HepG2 (cell line): ENCODE measurements around the gene MBOAT7. TPM values are rescaled to one million over a fixed set of nuclear protein-coding genes. Genes with fewer than 3 reads are reported as not detected.

ENCODE experiments used
- ATAC-seq: fragments of 200-7000 bp; cut with Tn5 transposase; 3 replicates; pipeline ENCODE4 v1.9.1; 2020; ENCODE audit warnings: mild to moderate bottlenecking, moderate library complexity
- BruUV-seq: library from RNA; stranded (reverse); fragments of 400-500 nt; replicated peaks from 2 replicates; lab custom pipeline; 2021; lab: Mats Ljungman, UMichigan
- CTCF ChIA-PET: fragments of 300-600 bp; formaldehyde crosslinking; extraction: SDS; loops from one replicate; lab custom pipeline; 2021; ENCODE audit warnings: low total read pairs, inconsistent platforms, low intra/inter-chr PET ratio; lab: Yijun Ruan, JAX
- POLR2A ChIA-PET: fragments of 350-600 bp; sonication (Branson Sonifier 250); formaldehyde crosslinking; loops from one replicate; lab custom pipeline; 2020; ENCODE audit warnings: antibody characterized with exemption, inconsistent platforms; lab: Yijun Ruan, JAX
- DNase-seq: peaks from one replicate; pipeline ENCODE4 v3.0.0-alpha.2; 2015; ENCODE audit warnings: low spot score
- FAIRE-seq: peaks from 3 replicates; lab custom pipeline; 2011; peaks lifted over from hg19 to GRCh38; lab: Jason Lieb, UNC
- H2AFZ ChIP-seq: one replicate; pipeline ENCODE4 v1.6.1; 2011; ENCODE audit warnings: low read length, inconsistent platforms
- H3K27ac ChIP-seq: fragments of 300-600 bp; 3 replicates; pipeline ENCODE4 v1.8.0; 2011; ENCODE audit warnings: mixed run types, mild to moderate bottlenecking, mixed read lengths, low read length, inconsistent platforms; ENCODE audit not compliant: insufficient read depth; ENCODE audit errors: extremely low read length
- H3K27me3 ChIP-seq, 2 experiments: fragments of 200-600 bp in 1 of 2; 2 replicates in 1 of 2; 3 replicates in 1 of 2; pipeline versions ENCODE4 v1.6.0 to v1.8.0; 2011; ENCODE audit warnings: low read length in 2 of 2, mild to moderate bottlenecking in 2 of 2, moderate library complexity in 2 of 2, inconsistent platforms in 1 of 2; ENCODE audit not compliant: insufficient read depth in 2 of 2, control insufficient read depth in 1 of 2
- H3K36me3 ChIP-seq, 2 experiments: fragments of 200-600 bp in 1 of 2; replicated peaks in 1 of 2; 2 replicates in 1 of 2; 3 replicates in 1 of 2; pipeline versions ENCODE4 v1.5.1 to v1.8.0; 2011; ENCODE audit warnings: low read length in 2 of 2, inconsistent platforms in 1 of 2; ENCODE audit not compliant: insufficient read depth in 2 of 2, control insufficient read depth in 1 of 2
- H3K4me1 ChIP-seq: 2 replicates; pipeline ENCODE4 v1.5.1; 2012; ENCODE audit warnings: low read length, inconsistent platforms; ENCODE audit not compliant: insufficient read depth
- H3K4me2 ChIP-seq: 2 replicates; pipeline ENCODE4 v1.6.0; 2011; ENCODE audit warnings: low read depth, low read length, inconsistent platforms
- H3K4me3 ChIP-seq, 3 experiments: fragments of 200-600 bp in 1 of 3; sonication (generic), shearing (Covaris generic) in 1 of 3; replicated peaks in 1 of 3; 2 replicates each; pipeline ENCODE4 v1.5.1; 2011 to 2016; ENCODE audit warnings: low read length in 3 of 3, inconsistent platforms in 2 of 3, low read depth in 2 of 3, mild to moderate bottlenecking in 2 of 3, control low read depth in 1 of 3, mixed read lengths in 1 of 3; ENCODE audit not compliant: insufficient read depth in 1 of 3
- H3K79me2 ChIP-seq: one replicate; pipeline ENCODE4 v1.6.1; 2011; ENCODE audit warnings: low read length, inconsistent platforms; ENCODE audit not compliant: insufficient read depth
- H3K9ac ChIP-seq: 2 replicates; pipeline ENCODE4 v1.6.0; 2011; ENCODE audit warnings: mild to moderate bottlenecking, low read depth, low read length, inconsistent platforms; ENCODE audit not compliant: insufficient read depth
- H3K9me3 ChIP-seq: 2 replicates; pipeline ENCODE4 v1.5.1; 2012; ENCODE audit warnings: mild to moderate bottlenecking, low read length
- H4K20me1 ChIP-seq: 2 replicates; pipeline ENCODE4 v1.6.0; 2011; ENCODE audit warnings: inconsistent platforms, mild to moderate bottlenecking, low read length, moderate library complexity; ENCODE audit not compliant: insufficient read depth
- CENPT ChIP-seq: sonication (generic); formaldehyde crosslinking; IDR thresholded peaks from 2 replicates; pipeline ENCODE4 v1.8.0; 2022; ENCODE audit warnings: low read depth, mild to moderate bottlenecking, moderate library complexity, missing genetic modification reagents
- HES4 ChIP-seq: sonication (generic); formaldehyde crosslinking; IDR thresholded peaks from 2 replicates; pipeline ENCODE4 v1.9.0; 2021; ENCODE audit warnings: mild to moderate bottlenecking, missing genetic modification reagents, borderline replicate concordance
- HINFP ChIP-seq: sonication (generic); formaldehyde crosslinking; IDR thresholded peaks from 2 replicates; pipeline ENCODE4 v1.4.0; 2020; ENCODE audit warnings: low read depth, mild to moderate bottlenecking, missing genetic modification reagents
- HNF4G ChIP-seq, 2 experiments: sonication (generic) in 1 of 2; formaldehyde crosslinking in 1 of 2; IDR thresholded peaks; 2 replicates each; pipeline versions ENCODE4 v1.4.0 to v1.6.1; 2011 to 2020; ENCODE audit warnings: borderline replicate concordance in 2 of 2, low read depth in 2 of 2, mild to moderate bottlenecking in 2 of 2, low read length in 1 of 2, missing genetic modification reagents in 1 of 2, moderate library complexity in 1 of 2
- MEIS2 ChIP-seq: sonication (generic); formaldehyde crosslinking; IDR thresholded peaks from 2 replicates; pipeline ENCODE4 v1.9.0; 2021; ENCODE audit warnings: mild to moderate bottlenecking, missing genetic modification reagents
- NR2C2 ChIP-seq: sonication (generic); formaldehyde crosslinking; IDR thresholded peaks from 2 replicates; pipeline ENCODE4 v1.4.0; 2020; ENCODE audit warnings: missing genetic modification reagents, mild to moderate bottlenecking, moderate library complexity, borderline replicate concordance
- POGZ ChIP-seq: sonication (generic); formaldehyde crosslinking; IDR thresholded peaks from 2 replicates; pipeline ENCODE4 v1.4.0; 2020; ENCODE audit warnings: mild to moderate bottlenecking, missing genetic modification reagents
- STAT5B ChIP-seq: sonication (generic); formaldehyde crosslinking; IDR thresholded peaks from 2 replicates; pipeline ENCODE4 v1.4.0; 2020; ENCODE audit warnings: missing genetic modification reagents
- ZBTB34 ChIP-seq: sonication (generic); formaldehyde crosslinking; IDR thresholded peaks from 2 replicates; pipeline ENCODE4 v1.8.0; 2022; ENCODE audit warnings: mild to moderate bottlenecking, missing genetic modification reagents
- ZNF138 ChIP-seq: sonication (generic); formaldehyde crosslinking; IDR thresholded peaks from 2 replicates; pipeline ENCODE4 v1.5.0; 2020; ENCODE audit warnings: mild to moderate bottlenecking, low read depth, missing genetic modification reagents
- ZNF274 ChIP-seq: sonication (generic); formaldehyde crosslinking; IDR thresholded peaks from 2 replicates; pipeline ENCODE4 v1.5.1; 2020; ENCODE audit warnings: mild to moderate bottlenecking, missing genetic modification reagents
- ZNF589 ChIP-seq: sonication (generic); formaldehyde crosslinking; conservative IDR thresholded peaks from 2 replicates; pipeline ENCODE4 v1.8.0; 2022; ENCODE audit warnings: mild to moderate bottlenecking, moderate library complexity, missing genetic modification reagents
- ZNF704 ChIP-seq: sonication (generic); formaldehyde crosslinking; IDR thresholded peaks from 2 replicates; pipeline ENCODE4 v1.8.1; 2023; ENCODE audit warnings: mild to moderate bottlenecking, inconsistent platforms, moderate library complexity, missing genetic modification reagents, borderline replicate concordance
- ZNF770 ChIP-seq: sonication (generic); formaldehyde crosslinking; IDR thresholded peaks from 2 replicates; pipeline ENCODE4 v1.5.0; 2020; ENCODE audit warnings: mild to moderate bottlenecking, missing genetic modification reagents
- ZNF800 ChIP-seq: sonication (generic); formaldehyde crosslinking; IDR thresholded peaks from 2 replicates; pipeline ENCODE4 v1.4.0; 2020; ENCODE audit warnings: missing genetic modification reagents
- WGBS: methylation state at CpG from one replicate; pipeline ENCODE4 v1.1.6; 2017; ENCODE audit warnings: low lambda C conversion rate; 5-methylcytosine and 5-hydroxymethylcytosine counted together
- in situ Hi-C: cut with HindIII; loops from 2 replicates; pipeline ENCODE4 v1.10.0; 2017; ENCODE audit warnings: low pct_unique_long_range_greater_than_20kb; ENCODE audit not compliant: extremely low pct_ligation_motif_present
- intact Hi-C: fragments of 100-400 bp; cut with micrococcal nuclease; formaldehyde crosslinking; loops from one replicate; pipeline ENCODE4 v1.10.0; 2022; ENCODE audit not compliant: unreplicated experiment
- polyA plus RNA-seq, 8 experiments: library from polyadenylated mRNA; depleted of rRNA in 3 of 8; stranded (reverse) in 7 of 8; unstranded in 1 of 8; fragments of >200 nt; fragmentation: Illumina TruSeq in 4 of 8; extraction: Trizol in 4 of 8; gene quantifications; 2 replicates each; pipeline versions ENCODE4 v1.2.1 to v1.2.3, GENCODE V29; 2011 to 2016; ENCODE audit warnings: low read depth in 4 of 8, missing spikeins in 1 of 8, mixed read lengths in 1 of 8; ENCODE audit not compliant: insufficient read depth in 1 of 8
- total RNA-seq, 5 experiments: library from RNA; depleted of rRNA; stranded (reverse); fragments of >200 nt; fragmentation: Illumina TruSeq; extraction: Trizol; gene quantifications; 2 replicates each; pipeline ENCODE4 v1.2.3, GENCODE V29; 2016; ENCODE audit warnings: low read depth in 1 of 5

MBOAT7 gene
- total and polyA plus RNA-seq, 2 of the 13 experiments (the other 11 are each of a cell fraction or from before 2014, with no cell fraction given) = 22.2 to 25.5 TPM

GRCh38 chr19:54179262-54179852 lies 10.0 kb downstream of the MBOAT7 start:
- TF ChIP-seq HES4 (CRISPR knock-in tag) = no peak
- no peak for TF ChIP-seq HINFP (CRISPR knock-in tag)
- no peak for TF ChIP-seq ZNF274 (CRISPR knock-in tag)
- TF ChIP-seq NR2C2 = no peak
- no peak for TF ChIP-seq ZNF770 (CRISPR knock-in tag)
- TF ChIP-seq STAT5B (CRISPR knock-in tag) = no peak
- TF ChIP-seq ZNF800 (CRISPR knock-in tag) = no peak
- TF ChIP-seq ZNF589 (CRISPR knock-in tag) = no peak
- no peak for TF ChIP-seq ZBTB34
- no peak for TF ChIP-seq ZNF704 (CRISPR knock-in tag)
- no peak for TF ChIP-seq CENPT (CRISPR knock-in tag)
- no peak for TF ChIP-seq POGZ (CRISPR knock-in tag)
- TF ChIP-seq ZNF138 (CRISPR knock-in tag) = no peak
- no peak for TF ChIP-seq MEIS2 (CRISPR knock-in tag)
- TF ChIP-seq HNF4G (IDR thresholded peaks at IDR 0.05; ENCODE audit: borderline replicate concordance, low read depth, low read length) = no peak
- TF ChIP-seq HNF4G (CRISPR knock-in tag; IDR thresholded peaks at IDR 0.05; ENCODE audit: borderline replicate concordance, low read depth) = no peak
- TF ChIP-seq, all 625 proteins: peak for 0
- intact Hi-C loops (no loop called here), in situ Hi-C loops (no loop called here)
- no peaks in the 10 kb centered on the region for H3K9me3 ChIP-seq
- no peaks in the 10 kb centered on the region for H3K27me3 ChIP-seq
- no peak for FAIRE-seq
- H3K79me2 ChIP-seq = no peaks in the 10 kb centered on the region
- CTCF ChIA-PET = no interaction called here
- H2AFZ ChIP-seq = no peak overlapping the region
- no peak overlapping the region for H3K4me2 ChIP-seq
- H3K27ac ChIP-seq = peak overlapping the region; percentile 2
- H3K9ac ChIP-seq = no peak overlapping the region
- 86% methylated on average over 4 of the region's 10 CpGs for WGBS
- peaks cover 1 to 11% of the 10 kb centered on the region in 2 experiments; a peak in 3 of 5 replicates for H3K36me3 ChIP-seq
- DNase-seq = no peak
- no peak for ATAC-seq
- POLR2A ChIA-PET = interaction anchor here (1.2 kb wide), 1 partner anchor 43 kb away, joined by 4 read pairs; no protein-coding TSS in a partner anchor
- no TSS peak for BruUV-seq
- H3K4me1 ChIP-seq = no peaks in the 10 kb centered on the region
- H4K20me1 ChIP-seq = peaks cover 5% of the 10 kb centered on the region; the same call in 1 of the 2 replicates
- no peak overlapping the region for H3K4me3 ChIP-seq
